Endothelial cell of umbilical vein (primary cell): ENCODE results near the gene SPAG16.

ENCODE experiments used
- CTCF ChIP-seq, 2 donors: IDR thresholded peaks; 1 replicate in 1 of 2; 2 replicates in 1 of 2; pipeline ENCODE4 v1.5.1; 2011; ENCODE audit warnings: low read length in 2 of 2, mild to moderate bottlenecking in 2 of 2, moderate library complexity in 2 of 2, control low read depth in 1 of 2, inconsistent platforms in 1 of 2, low read depth in 1 of 2; ENCODE audit not compliant: insufficient read depth in 1 of 2; ENCODE audit errors: extremely low read depth in 1 of 2
- FOS ChIP-seq: IDR thresholded peaks from 2 replicates; pipeline ENCODE4 v1.6.1; 2011; ENCODE audit warnings: mild to moderate bottlenecking, low read length, moderate library complexity, borderline replicate concordance; ENCODE audit not compliant: insufficient read depth
- MAX ChIP-seq: IDR thresholded peaks from 2 replicates; pipeline ENCODE4 v1.6.1; 2011; ENCODE audit not compliant: insufficient read depth, insufficient read length
- POLR2A ChIP-seq: IDR thresholded peaks from 2 replicates; pipeline ENCODE4 v1.6.1; 2012; ENCODE audit warnings: low read depth, mild to moderate bottlenecking, control low read depth, low read length
- POLR2AphosphoS5 ChIP-seq: IDR thresholded peaks from 2 replicates; pipeline ENCODE4 v1.6.1; 2012; ENCODE audit warnings: low read depth, mild to moderate bottlenecking, control low read depth, low read length, moderate library complexity; ENCODE audit not compliant: insufficient read depth

GRCh38 chr2:214019973-214020345, 735.7 kb downstream of the SPAG16 start:
- TF ChIP-seq CTCF (IDR thresholded peaks at IDR 0.05; ENCODE audit: extremely low read depth in 1 of 2, insufficient read depth in 1 of 2, low read depth in 1 of 2, low read length in 2 of 2), result no peak
- TF ChIP-seq MAX, result no peak
- TF ChIP-seq POLR2AphosphoS5, result no peak
- TF ChIP-seq POLR2A, result no peak
- TF ChIP-seq FOS, result no peak
